Measurements from ENCODE around the gene C12orf57.

The C12orf57 gene

GRCh38 chr12:6967651-6968100 is 23.9 kb downstream of the C12orf57 start:
- no peak for DNase-seq

GRCh38 chr12:6968426-6968825 is 24.6 kb downstream of the C12orf57 start:
- DNase-seq: no peak

GRCh38 chr12:6970096-6970527 is 26.3 kb downstream of the C12orf57 start:
- no peak for DNase-seq

- DNase-seq: no peak
Observed at GRCh38 chr12:6974180-6974579, 30.4 kb downstream of the C12orf57 start.

- DNase-seq: no peak
Observed at GRCh38 chr12:6975297-6976032, 31.6 kb downstream of the C12orf57 start.

GRCh38 chr12:6977653-6978052 is 33.8 kb downstream of the C12orf57 start:
- no peak for DNase-seq

GRCh38 chr12:6978188-6978587 is 34.4 kb downstream of the C12orf57 start:
- no peak for DNase-seq

- DNase-seq: no peak
Observed at GRCh38 chr12:6978611-6979011, 34.8 kb downstream of the C12orf57 start.

GRCh38 chr12:6979021-6979420 is 35.2 kb downstream of the C12orf57 start:
- no peak for DNase-seq

- DNase-seq: no peak
Observed at GRCh38 chr12:6979453-6979852, 35.6 kb downstream of the C12orf57 start.

- no peak for DNase-seq
Observed at GRCh38 chr12:6980075-6980474, 36.3 kb downstream of the C12orf57 start.

- DNase-seq: no peak
Observed at GRCh38 chr12:6980740-6981139, 36.9 kb downstream of the C12orf57 start.

- no peak for DNase-seq
Observed at GRCh38 chr12:6981152-6982052, 37.6 kb downstream of the C12orf57 start.

- no peak for DNase-seq
Observed at GRCh38 chr12:6982532-6982931, 38.7 kb downstream of the C12orf57 start.

GRCh38 chr12:6987956-6988553 is 44.2 kb downstream of the C12orf57 start:
- DNase-seq: no peak
